Measurements from ENCODE around the gene DLGAP3. TPM values are rescaled to one million over a fixed set of nuclear protein-coding genes. Genes with fewer than 3 reads are reported as not detected.
"Not testable (repeated sequence)": the region's sequence is repeated elsewhere in the genome, so short reads cannot be mapped to it uniquely, and the experiment has no call there.

Gene DLGAP3
- total and polyA plus RNA-seq, 11 donors, result 0.07 to 0.51 (median 0.10) TPM; not detected in 8

DNA sequence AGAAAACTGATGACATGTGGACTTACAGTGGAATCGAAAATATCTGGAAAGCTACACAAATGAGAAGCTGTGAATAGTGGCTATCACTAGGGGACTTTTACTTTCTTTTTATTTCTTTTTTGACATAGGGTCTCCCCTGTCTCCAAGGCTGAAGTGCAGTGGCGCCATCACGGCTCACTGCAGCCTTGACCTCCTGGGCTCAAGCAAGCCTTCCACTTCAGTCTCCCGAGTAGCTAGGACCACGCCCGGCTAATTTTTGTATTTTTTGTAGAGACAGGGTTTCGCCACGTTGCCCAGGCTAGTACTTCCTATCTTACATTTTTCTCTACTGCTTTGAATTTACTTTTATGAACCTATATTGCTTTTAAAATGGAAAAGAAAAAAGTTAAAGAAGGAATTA, 45.2 kb upstream of the DLGAP3 start:
- Histone ChIP-seq H3K4me3 (no peak overlapping the region), H3K36me3 (peaks cover 0 to 3% (median 0%) of the 10 kb centered on the region in 9 donors), H3K4me1 (peaks cover 0 to 6% (median 0%) of the 10 kb centered on the region in 12 donors), H3K27me3 (no peaks in the 10 kb centered on the region), H3K27ac (no peak overlapping the region), H3K9me3 (no peaks in the 10 kb centered on the region)
- no peak for DNase-seq
- TF ChIP-seq, protein P1, sequence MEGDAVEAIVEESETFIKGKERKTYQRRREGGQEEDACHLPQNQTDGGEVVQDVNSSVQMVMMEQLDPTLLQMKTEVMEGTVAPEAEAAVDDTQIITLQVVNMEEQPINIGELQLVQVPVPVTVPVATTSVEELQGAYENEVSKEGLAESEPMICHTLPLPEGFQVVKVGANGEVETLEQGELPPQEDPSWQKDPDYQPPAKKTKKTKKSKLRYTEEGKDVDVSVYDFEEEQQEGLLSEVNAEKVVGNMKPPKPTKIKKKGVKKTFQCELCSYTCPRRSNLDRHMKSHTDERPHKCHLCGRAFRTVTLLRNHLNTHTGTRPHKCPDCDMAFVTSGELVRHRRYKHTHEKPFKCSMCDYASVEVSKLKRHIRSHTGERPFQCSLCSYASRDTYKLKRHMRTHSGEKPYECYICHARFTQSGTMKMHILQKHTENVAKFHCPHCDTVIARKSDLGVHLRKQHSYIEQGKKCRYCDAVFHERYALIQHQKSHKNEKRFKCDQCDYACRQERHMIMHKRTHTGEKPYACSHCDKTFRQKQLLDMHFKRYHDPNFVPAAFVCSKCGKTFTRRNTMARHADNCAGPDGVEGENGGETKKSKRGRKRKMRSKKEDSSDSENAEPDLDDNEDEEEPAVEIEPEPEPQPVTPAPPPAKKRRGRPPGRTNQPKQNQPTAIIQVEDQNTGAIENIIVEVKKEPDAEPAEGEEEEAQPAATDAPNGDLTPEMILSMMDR (IDR thresholded peaks at IDR 0.05), result no peak
- no peak for TF ChIP-seq POLR2A (IDR thresholded peaks at IDR 0.05)
- intact Hi-C loops (cut with DNase I), result loop anchor here in 1 of 10 donors (5.0 kb wide), 1 partner anchor 107 kb away; no protein-coding TSS in a partner anchor
- ATAC-seq, result no peak
- 77 to 81% (median 80%) methylated on average over 8 of the region's 8 CpGs for WGBS, 4 donors

GRCh38 chr1:34973326-34973725, 43.9 kb upstream of the DLGAP3 start:
- DNase-seq (no peak), ATAC-seq (no peak)
- intact Hi-C loops (cut with DNase I), result no loop called here
- TF ChIP-seq POLR2A (IDR thresholded peaks at IDR 0.05), result no peak
- TF ChIP-seq, protein P1 (IDR thresholded peaks at IDR 0.05), result no peak
- H3K4me3 ChIP-seq, result no peak overlapping the region
- H3K4me1 ChIP-seq, result peaks cover 0 to 6% (median 0%) of the 10 kb centered on the region in 12 donors
- H3K36me3 ChIP-seq, result peaks cover 0 to 3% (median 0%) of the 10 kb centered on the region in 9 donors
- H3K27me3 ChIP-seq, result no peaks in the 10 kb centered on the region
- no peak overlapping the region for H3K27ac ChIP-seq
- peaks cover 0 to 7% (median 0%) of the 10 kb centered on the region in 12 donors for H3K9me3 ChIP-seq
- 94 to 98% (median 96%) methylated on average over 3 of the region's 3 CpGs for WGBS, 4 donors

DNA sequence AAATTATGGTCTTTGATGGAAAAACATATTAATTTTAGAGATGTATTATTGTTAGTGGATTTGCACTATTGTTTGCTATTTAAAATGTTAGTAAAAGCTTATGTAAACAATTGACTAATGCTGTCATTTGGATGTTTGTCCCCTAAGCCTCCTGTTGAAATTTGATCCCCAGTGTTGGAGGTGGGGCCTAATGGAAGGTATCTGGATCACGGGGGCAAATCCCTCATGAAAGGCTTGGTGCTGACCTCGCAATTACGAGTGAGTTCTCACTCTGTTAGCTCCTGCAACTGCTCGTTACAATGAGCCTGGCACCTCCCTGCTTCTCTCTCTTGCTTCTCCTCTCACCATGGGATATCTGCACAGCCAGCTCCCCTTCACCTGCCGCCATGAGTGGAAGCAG, 41.4 kb upstream of the DLGAP3 start:
- ATAC-seq, result no peak
- H3K9me3 ChIP-seq, result peaks cover 0 to 7% (median 0%) of the 10 kb centered on the region in 12 donors
- H3K4me3 ChIP-seq, result no peak overlapping the region
- no peaks in the 10 kb centered on the region for H3K27me3 ChIP-seq
- no peak overlapping the region for H3K27ac ChIP-seq
- intact Hi-C loops (cut with DNase I), result no loop called here
- no peaks in the 10 kb centered on the region for H3K4me1 ChIP-seq
- 20 to 39% (median 25%) methylated on average over 5 of the region's 5 CpGs for WGBS, 4 donors
- no peak for DNase-seq
- H3K36me3 ChIP-seq, result no peaks in the 10 kb centered on the region
- no peak for TF ChIP-seq POLR2A (IDR thresholded peaks at IDR 0.05)
- TF ChIP-seq, protein P1 (IDR thresholded peaks at IDR 0.05), result no peak

- no peaks in the 10 kb centered on the region for H3K4me1 ChIP-seq
- no peaks in the 10 kb centered on the region for H3K27me3 ChIP-seq
- H3K36me3 ChIP-seq, result no peaks in the 10 kb centered on the region
- no peak overlapping the region for H3K4me3 ChIP-seq
- DNase-seq (no peak), ATAC-seq (no peak)
- no peak overlapping the region for H3K27ac ChIP-seq
- WGBS, 4 donors, result 89 to 93% (median 90%) methylated on average over 5 of the region's 5 CpGs
- intact Hi-C loops (cut with DNase I), result no loop called here
- TF ChIP-seq POLR2A (IDR thresholded peaks at IDR 0.05), result no peak
- TF ChIP-seq, protein P1 (IDR thresholded peaks at IDR 0.05), result no peak
- peaks cover 0 to 7% (median 0%) of the 10 kb centered on the region in 12 donors for H3K9me3 ChIP-seq
Observed at GRCh38 chr1:34970220-34970735, 40.8 kb upstream of the DLGAP3 start.

DNA sequence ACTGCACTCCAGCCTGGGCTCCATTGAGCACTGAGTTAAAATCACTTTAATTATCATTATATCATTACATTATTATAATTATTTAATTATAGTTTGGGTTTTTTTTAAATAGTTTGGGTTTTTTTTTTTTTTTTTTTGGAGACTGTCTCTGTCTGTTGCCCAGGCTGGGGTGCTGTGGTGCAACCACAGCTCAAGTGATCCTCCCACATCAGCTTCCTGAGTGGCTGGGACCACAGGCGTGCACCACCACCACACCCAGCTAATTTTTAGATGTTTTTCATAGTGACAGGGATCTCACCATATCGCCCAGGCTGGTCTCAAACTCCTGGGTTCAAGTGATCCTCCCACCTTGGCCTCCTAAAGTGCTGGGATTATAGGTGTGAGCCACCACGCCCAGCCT, 38.8 kb upstream of the DLGAP3 start:
- H3K27me3 ChIP-seq; intact Hi-C loops (cut with DNase I); H3K36me3 ChIP-seq; H3K27ac ChIP-seq; DNase-seq; H3K9me3 ChIP-seq; ATAC-seq; H3K4me3 ChIP-seq; H3K4me1 ChIP-seq: not testable (repeated sequence)
- 83 to 87% (median 85%) methylated on average over 3 of the region's 3 CpGs for WGBS, 4 donors

GRCh38 chr1:34967672-34968071, 38.2 kb upstream of the DLGAP3 start:
- H3K36me3 ChIP-seq; intact Hi-C loops (cut with DNase I); DNase-seq; H3K4me3 ChIP-seq; H3K9me3 ChIP-seq; H3K27me3 ChIP-seq; ATAC-seq; H3K4me1 ChIP-seq; H3K27ac ChIP-seq: not testable (repeated sequence)
- WGBS, 4 donors, result 91 to 96% methylated on average over 12 to 21 of the region's 36 CpGs; no CpG with 5 or more reads in 2 of the 4 donors

Data from heart left ventricle (tissue), 16 donors.